Neural cell (in vitro differentiated cells): ENCODE measurements around the gene PSMG4. TPM values are rescaled to one million over a fixed set of nuclear protein-coding genes. Genes with fewer than 3 reads are reported as not detected.

ENCODE experiments used
- H2AFZ ChIP-seq: fragments of 200-600, 300-800 bp; sonication (generic), shearing (Covaris generic); 2 replicates; pipeline ENCODE4 v1.6.0; 2014; ENCODE audit warnings: low read depth, mild to moderate bottlenecking, antibody characterized with exemption, low read length, moderate library complexity
- H3F3A ChIP-seq: fragments of 200-600 bp; shearing (Covaris generic); 2 replicates; pipeline ENCODE4 v1.6.1; 2016; ENCODE audit warnings: mild to moderate bottlenecking, moderate library complexity, mixed read lengths, antibody characterized with exemption, low read length; ENCODE audit not compliant: insufficient read depth, poor library complexity, severe bottlenecking
- H3K27ac ChIP-seq: fragments of 200-600, 300-800 bp; sonication (generic), shearing (Covaris generic); 2 replicates; pipeline ENCODE4 v1.5.1; 2014; ENCODE audit warnings: mild to moderate bottlenecking, low read length, moderate library complexity
- H3K27me3 ChIP-seq: fragments of 300-800, 200-600 bp; sonication (generic), shearing (Covaris generic); 2 replicates; pipeline ENCODE4 v1.6.0; 2014; ENCODE audit warnings: mild to moderate bottlenecking, low read depth, low read length, moderate library complexity; ENCODE audit not compliant: insufficient read depth
- H3K36me3 ChIP-seq: fragments of 300-800, 200-600 bp; sonication (generic), shearing (Covaris generic); 2 replicates; pipeline ENCODE4 v1.5.1; 2014; ENCODE audit warnings: mild to moderate bottlenecking, antibody characterized with exemption, low read length, moderate library complexity; ENCODE audit not compliant: insufficient read depth
- H3K4me2 ChIP-seq: fragments of 300-800, 200-600 bp; sonication (generic), shearing (Covaris generic); 2 replicates; pipeline ENCODE4 v1.6.0; 2014; ENCODE audit warnings: mild to moderate bottlenecking, low read length
- H3K4me3 ChIP-seq: fragments of 300-800, 200-600 bp; sonication (generic), shearing (Covaris generic); 2 replicates; pipeline ENCODE4 v1.5.1; 2014; ENCODE audit warnings: mild to moderate bottlenecking, low read length, moderate library complexity
- H3K79me2 ChIP-seq: fragments of 200-600 bp; shearing (Covaris generic); replicated peaks from 2 replicates; pipeline ENCODE4 v1.6.0; 2014; ENCODE audit warnings: mild to moderate bottlenecking, low read length, moderate library complexity; ENCODE audit not compliant: insufficient read depth
- H3K9ac ChIP-seq: fragments of 300-800, 200-600 bp; sonication (generic), shearing (Covaris generic); 2 replicates; pipeline ENCODE4 v1.6.1; 2016; ENCODE audit warnings: mild to moderate bottlenecking, low read length, mixed read lengths
- H3K9me2 ChIP-seq: fragments of 200-600 bp; shearing (Covaris generic); 2 replicates; pipeline ENCODE4 v1.6.1; 2016; ENCODE audit warnings: mild to moderate bottlenecking, low read length, mixed read lengths; ENCODE audit not compliant: insufficient read depth
- H3K9me3 ChIP-seq: fragments of 200-600, 300-800 bp; sonication (generic), shearing (Covaris generic); 2 replicates; pipeline ENCODE4 v1.6.1; 2016; ENCODE audit warnings: mild to moderate bottlenecking, mixed run types, low read length, moderate library complexity, mixed read lengths
- H4K20me1 ChIP-seq: fragments of 200-600 bp; shearing (Covaris generic); 2 replicates; pipeline ENCODE4 v1.6.1; 2016; ENCODE audit warnings: mild to moderate bottlenecking, mixed run types; ENCODE audit not compliant: insufficient read depth
- EP300 ChIP-seq: fragments of 450-650 bp; conservative IDR thresholded peaks from 2 replicates; pipeline ENCODE4 v1.6.1; 2014; ENCODE audit warnings: antibody characterized with exemption, mild to moderate bottlenecking, moderate library complexity; ENCODE audit not compliant: poor library complexity, severe bottlenecking
- EZH2 ChIP-seq: fragments of 200-600, 300-800 bp; shearing (Covaris generic), sonication (generic); IDR thresholded peaks from 2 replicates; pipeline ENCODE4 v1.6.1; 2014; ENCODE audit warnings: antibody characterized with exemption, low read length, borderline replicate concordance, mild to moderate bottlenecking; ENCODE audit not compliant: insufficient read depth, poor library complexity, severe bottlenecking
- MXI1 ChIP-seq: fragments of 450-650 bp; conservative IDR thresholded peaks from 2 replicates; pipeline ENCODE4 v1.6.1; 2014; ENCODE audit warnings: antibody characterized with exemption, mild to moderate bottlenecking; ENCODE audit not compliant: poor library complexity, severe bottlenecking
- POLR2AphosphoS5 ChIP-seq: IDR thresholded peaks from 2 replicates; pipeline ENCODE4 v1.6.1; 2012
- RAD21 ChIP-seq: fragments of 450-650 bp; conservative IDR thresholded peaks from 2 replicates; pipeline ENCODE4 v1.6.1; 2014; ENCODE audit warnings: antibody characterized with exemption, mild to moderate bottlenecking, moderate library complexity
- SMC3 ChIP-seq: fragments of 450-650 bp; conservative IDR thresholded peaks from 2 replicates; pipeline ENCODE4 v1.6.1; 2014; ENCODE audit warnings: antibody characterized with exemption, mild to moderate bottlenecking, moderate library complexity; ENCODE audit not compliant: poor library complexity
- TAF1 ChIP-seq: IDR thresholded peaks from 2 replicates; pipeline ENCODE4 v1.6.1; 2012; ENCODE audit warnings: low read depth
- polyA plus RNA-seq: library from polyadenylated mRNA; depleted of rRNA; stranded (reverse); fragments of >200 nt; gene quantifications from 2 replicates; pipeline ENCODE4 v1.2.3, GENCODE V29; 2014
- TF ChIP-seq, protein P1 (sequence below): IDR thresholded peaks from 2 replicates; pipeline ENCODE4 v1.6.1; 2012; ENCODE audit warnings: borderline replicate concordance
- TF ChIP-seq, protein P2 (sequence below): fragments of 450-650 bp; IDR thresholded peaks from 2 replicates; pipeline ENCODE4 v1.5.1; 2014; ENCODE audit warnings: antibody characterized with exemption, mild to moderate bottlenecking, moderate library complexity; ENCODE audit not compliant: poor library complexity, severe bottlenecking

Gene PSMG4
- polyA plus RNA-seq, 1 donor from 2014 or later, result 52.0 TPM

DNA sequence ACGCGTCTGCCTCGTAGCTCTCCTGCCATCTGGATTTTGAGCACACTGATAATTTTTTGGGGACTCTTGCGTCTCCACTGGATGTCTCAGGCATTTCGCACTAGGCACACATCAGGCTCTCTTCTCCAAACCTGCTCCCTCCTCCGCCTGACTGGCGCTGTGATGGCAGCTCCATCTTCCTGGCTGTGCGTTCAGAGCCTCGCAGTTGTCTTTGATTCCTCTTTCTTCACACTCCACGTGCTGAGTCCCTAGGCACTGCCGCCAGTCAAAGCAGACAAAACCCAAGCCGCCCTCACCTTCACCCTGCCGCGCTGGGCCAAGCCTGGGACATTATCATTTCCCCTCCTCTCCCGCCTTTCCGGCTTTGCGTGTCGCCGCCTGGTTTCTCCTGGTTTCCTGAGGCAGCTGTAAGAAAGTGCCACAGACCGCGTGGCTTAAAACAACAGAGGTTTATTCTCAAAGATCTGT, 778 bp downstream of the PSMG4 start:
- Histone ChIP-seq H2AFZ (no peak overlapping the region), H3K9ac (peak overlapping the region; percentile 77), H3K79me2 (peaks cover 44% of the 10 kb centered on the region)

GRCh38 chr6:3260296-3260695, 1.5 kb downstream of the PSMG4 start:
- Histone ChIP-seq H3K79me2 (peaks cover 48% of the 10 kb centered on the region), H3K4me2 (no peak overlapping the region), H3F3A (no peaks in the 10 kb centered on the region), H4K20me1 (no peaks in the 10 kb centered on the region), H3K27me3 (no peaks in the 10 kb centered on the region), H3K27ac (no peak overlapping the region), H3K36me3 (no peaks in the 10 kb centered on the region), H3K4me3 (peak overlapping the region; percentile 34), H3K9me2 (no peaks in the 10 kb centered on the region), H3K9ac (no peak overlapping the region), H3K9me3 (no peaks in the 10 kb centered on the region), H2AFZ (no peak overlapping the region)
- TF ChIP-seq TAF1 (no peak), EZH2 (no peak), MXI1 (no peak), RAD21 (no peak), EP300 (no peak), SMC3 (no peak), POLR2AphosphoS5 (no peak)
- TF ChIP-seq, protein P1, sequence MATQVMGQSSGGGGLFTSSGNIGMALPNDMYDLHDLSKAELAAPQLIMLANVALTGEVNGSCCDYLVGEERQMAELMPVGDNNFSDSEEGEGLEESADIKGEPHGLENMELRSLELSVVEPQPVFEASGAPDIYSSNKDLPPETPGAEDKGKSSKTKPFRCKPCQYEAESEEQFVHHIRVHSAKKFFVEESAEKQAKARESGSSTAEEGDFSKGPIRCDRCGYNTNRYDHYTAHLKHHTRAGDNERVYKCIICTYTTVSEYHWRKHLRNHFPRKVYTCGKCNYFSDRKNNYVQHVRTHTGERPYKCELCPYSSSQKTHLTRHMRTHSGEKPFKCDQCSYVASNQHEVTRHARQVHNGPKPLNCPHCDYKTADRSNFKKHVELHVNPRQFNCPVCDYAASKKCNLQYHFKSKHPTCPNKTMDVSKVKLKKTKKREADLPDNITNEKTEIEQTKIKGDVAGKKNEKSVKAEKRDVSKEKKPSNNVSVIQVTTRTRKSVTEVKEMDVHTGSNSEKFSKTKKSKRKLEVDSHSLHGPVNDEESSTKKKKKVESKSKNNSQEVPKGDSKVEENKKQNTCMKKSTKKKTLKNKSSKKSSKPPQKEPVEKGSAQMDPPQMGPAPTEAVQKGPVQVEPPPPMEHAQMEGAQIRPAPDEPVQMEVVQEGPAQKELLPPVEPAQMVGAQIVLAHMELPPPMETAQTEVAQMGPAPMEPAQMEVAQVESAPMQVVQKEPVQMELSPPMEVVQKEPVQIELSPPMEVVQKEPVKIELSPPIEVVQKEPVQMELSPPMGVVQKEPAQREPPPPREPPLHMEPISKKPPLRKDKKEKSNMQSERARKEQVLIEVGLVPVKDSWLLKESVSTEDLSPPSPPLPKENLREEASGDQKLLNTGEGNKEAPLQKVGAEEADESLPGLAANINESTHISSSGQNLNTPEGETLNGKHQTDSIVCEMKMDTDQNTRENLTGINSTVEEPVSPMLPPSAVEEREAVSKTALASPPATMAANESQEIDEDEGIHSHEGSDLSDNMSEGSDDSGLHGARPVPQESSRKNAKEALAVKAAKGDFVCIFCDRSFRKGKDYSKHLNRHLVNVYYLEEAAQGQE, result no peak
- TF ChIP-seq, protein P2, sequence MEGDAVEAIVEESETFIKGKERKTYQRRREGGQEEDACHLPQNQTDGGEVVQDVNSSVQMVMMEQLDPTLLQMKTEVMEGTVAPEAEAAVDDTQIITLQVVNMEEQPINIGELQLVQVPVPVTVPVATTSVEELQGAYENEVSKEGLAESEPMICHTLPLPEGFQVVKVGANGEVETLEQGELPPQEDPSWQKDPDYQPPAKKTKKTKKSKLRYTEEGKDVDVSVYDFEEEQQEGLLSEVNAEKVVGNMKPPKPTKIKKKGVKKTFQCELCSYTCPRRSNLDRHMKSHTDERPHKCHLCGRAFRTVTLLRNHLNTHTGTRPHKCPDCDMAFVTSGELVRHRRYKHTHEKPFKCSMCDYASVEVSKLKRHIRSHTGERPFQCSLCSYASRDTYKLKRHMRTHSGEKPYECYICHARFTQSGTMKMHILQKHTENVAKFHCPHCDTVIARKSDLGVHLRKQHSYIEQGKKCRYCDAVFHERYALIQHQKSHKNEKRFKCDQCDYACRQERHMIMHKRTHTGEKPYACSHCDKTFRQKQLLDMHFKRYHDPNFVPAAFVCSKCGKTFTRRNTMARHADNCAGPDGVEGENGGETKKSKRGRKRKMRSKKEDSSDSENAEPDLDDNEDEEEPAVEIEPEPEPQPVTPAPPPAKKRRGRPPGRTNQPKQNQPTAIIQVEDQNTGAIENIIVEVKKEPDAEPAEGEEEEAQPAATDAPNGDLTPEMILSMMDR, result no peak

More for the DNA sequence above, 778 bp downstream of the PSMG4 start:
- H4K20me1 ChIP-seq, result no peaks in the 10 kb centered on the region
- TF ChIP-seq SMC3 (peak; percentile 39), MXI1 (peak; percentile 84), EZH2 (no peak), TAF1 (no peak), RAD21 (peak; percentile 41), POLR2AphosphoS5 (peak; percentile 38), EP300 (no peak)
- TF ChIP-seq, protein P2, result no peak
- TF ChIP-seq, protein P1, result peak; percentile 26
- H3K36me3 ChIP-seq, result no peaks in the 10 kb centered on the region
- no peaks in the 10 kb centered on the region for H3K9me2 ChIP-seq
- H3K27ac ChIP-seq, result peak overlapping the region; percentile 81
- no peaks in the 10 kb centered on the region for H3F3A ChIP-seq
- H3K4me2 ChIP-seq, result peak overlapping the region; percentile 95
- no peaks in the 10 kb centered on the region for H3K9me3 ChIP-seq
- peak overlapping the region; percentile 93 for H3K4me3 ChIP-seq
- no peaks in the 10 kb centered on the region for H3K27me3 ChIP-seq
